NOMO-1 treated with DMSO at 0.1 percent for 48 hours (cell line): ENCODE results near the gene YJU2.
A peak's percentile ranks its signal among the peaks of the same experiment; 100 is the strongest.
"Not testable (repeated sequence)": the region's sequence is repeated elsewhere in the genome, so short reads cannot be mapped to it uniquely, and the experiment has no call there.

Experiments used
- DNase-seq: peaks from one replicate; lab custom pipeline; 2025; ENCODE audit not compliant: unreplicated experiment; lab: John Stamatoyannopoulos, UW

YJU2 gene

DNA sequence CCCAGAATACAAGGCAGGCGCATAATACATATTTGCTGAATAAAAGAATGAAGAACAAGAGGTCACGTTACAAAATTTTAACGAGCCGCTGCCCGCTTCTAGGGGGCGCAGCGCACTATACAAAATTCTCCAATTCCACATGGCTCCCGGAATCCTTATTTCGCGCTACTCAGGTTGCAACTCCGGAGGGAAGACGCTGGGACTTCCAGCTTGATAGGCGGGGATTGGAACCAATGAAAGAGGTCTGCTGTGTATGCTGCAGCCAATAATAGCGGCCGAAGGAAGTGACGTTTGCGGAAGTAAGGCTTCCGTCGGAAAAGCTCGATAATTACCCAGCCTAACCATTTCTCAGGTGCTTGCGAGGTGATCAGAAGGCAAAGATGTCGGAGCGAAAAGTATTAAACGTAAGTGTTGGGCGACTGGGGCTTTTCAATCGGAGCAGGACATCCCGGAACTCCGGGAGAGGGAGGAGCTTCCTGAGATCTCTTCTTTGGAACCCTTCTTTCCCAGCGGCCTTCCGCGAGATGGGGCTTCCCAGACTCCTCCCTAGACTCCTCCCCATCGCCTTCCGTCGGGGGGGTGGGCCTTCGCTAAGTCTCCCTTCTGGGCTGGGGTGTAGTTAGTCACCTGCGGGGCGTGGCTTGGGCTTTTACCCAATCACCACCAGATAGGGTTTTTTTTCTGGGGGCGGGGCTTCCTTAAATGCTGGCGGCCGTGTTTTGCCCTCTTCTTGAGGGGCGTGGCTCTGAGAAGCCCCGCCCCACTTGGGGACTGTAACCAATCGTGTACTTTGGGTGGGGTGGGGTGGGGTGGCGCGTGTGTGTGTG lies at the start of gene YJU2:
Gene YJU2 (plus strand): TSS at position 314 of the 827 bp plus-strand sequence. CDS start 67 bp downstream, at position 381.
- DNase-seq = peak; percentile 99

DNA sequence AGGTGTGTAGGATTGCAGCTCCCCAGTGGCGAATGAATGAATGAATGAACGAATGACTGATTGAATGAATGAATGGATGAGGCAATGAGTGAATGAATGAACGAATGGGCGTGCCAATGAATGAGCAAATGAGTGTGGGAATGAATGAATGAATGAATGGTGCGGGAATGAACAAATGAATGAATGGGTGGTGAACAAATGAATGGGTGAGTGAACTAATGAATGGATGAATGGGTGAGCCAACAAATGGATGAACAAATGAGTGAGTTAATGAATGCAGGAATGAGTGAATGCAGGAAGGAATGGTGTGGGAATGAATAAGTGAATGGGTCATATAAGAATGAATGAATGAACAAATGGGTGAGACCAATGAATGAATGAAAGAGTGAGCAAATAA lies 49.7 kb upstream of the YJU2 start:
- DNase-seq = no peak

GRCh38 chr19:4197625-4198466 lies 49.0 kb upstream of the YJU2 start:
- DNase-seq = no peak

GRCh38 chr19:4198467-4199126 lies 48.3 kb upstream of the YJU2 start:
- DNase-seq = no peak

DNA sequence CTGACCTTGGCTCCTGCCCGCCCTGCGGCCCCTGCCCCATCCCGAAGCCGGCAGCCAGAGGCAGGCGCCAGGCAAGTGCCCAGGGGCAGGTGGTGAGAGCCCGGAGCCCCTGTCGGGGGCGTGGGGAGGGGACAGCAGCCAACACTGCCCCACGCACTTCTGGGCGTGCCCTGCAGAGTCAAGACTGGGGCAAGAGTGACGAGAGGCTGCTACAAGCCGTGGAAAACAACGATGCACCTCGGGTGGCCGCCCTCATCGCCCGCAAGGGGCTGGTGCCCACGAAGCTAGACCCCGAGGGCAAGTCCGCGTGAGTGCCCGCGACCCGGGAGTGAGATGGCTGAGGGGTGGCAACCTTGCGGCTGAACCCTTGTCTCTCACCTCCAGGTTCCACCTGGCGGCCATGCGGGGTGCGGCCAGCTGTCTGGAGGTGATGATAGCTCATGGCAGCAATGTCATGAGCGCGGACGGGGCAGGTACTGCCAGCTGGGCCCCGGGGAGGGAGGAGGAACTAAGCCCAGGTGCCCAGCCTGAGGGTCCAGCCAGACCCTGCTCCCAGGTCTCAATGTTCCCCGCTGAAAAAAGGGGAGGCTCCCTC lies 47.1 kb upstream of the YJU2 start:
- DNase-seq = no peak

DNA sequence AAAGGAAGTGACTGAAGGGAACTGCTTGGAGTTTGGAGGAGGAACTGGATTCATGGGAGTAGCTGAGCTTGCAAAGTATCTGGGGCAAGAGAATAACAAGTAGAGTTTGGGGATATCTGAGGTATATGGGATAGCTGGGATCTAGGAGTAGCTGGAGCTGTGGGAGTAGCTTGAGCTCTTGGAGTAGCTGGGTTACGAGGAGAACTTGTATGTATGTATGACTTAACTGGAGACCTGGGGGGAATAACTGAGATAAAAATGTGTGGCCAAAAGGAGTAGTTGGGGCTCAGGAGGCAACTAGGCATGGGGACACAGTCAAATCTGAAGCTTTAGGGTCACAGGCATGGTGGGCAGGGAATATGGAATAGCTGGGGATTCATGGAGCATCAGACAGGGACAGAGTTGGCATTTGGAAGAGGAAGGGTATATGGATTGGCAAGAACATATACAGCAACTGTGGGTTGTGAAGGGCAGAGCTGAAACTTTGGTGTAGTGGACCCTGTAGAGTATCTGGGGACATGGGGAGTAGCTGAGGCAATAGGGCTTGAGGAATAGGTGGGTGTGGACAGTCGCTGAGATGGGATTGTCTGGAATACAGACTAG lies 45.8 kb upstream of the YJU2 start:
- DNase-seq = no peak

DNA sequence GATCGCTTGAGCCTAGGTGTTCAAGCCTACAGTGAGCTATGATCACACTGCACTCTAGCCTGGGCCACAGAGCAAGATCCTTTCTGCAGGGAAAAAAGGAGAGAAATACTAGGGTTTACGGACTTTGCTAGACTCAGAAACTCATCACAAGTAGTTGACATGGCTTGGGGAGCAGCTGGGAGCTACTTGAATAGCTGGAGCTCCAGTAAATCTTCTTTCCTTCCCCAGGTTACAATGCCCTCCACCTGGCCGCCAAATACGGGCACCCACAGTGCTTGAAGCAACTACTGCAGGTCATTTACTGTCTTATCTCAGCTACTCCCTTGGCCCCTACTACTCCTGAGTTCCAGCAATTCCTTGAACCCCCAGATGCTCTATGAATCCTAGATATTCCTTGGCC lies 45.1 kb upstream of the YJU2 start:
- DNase-seq = no peak

- DNase-seq = peak; percentile 12
Observed at GRCh38 chr19:4206818-4207484, 39.9 kb upstream of the YJU2 start.

DNA sequence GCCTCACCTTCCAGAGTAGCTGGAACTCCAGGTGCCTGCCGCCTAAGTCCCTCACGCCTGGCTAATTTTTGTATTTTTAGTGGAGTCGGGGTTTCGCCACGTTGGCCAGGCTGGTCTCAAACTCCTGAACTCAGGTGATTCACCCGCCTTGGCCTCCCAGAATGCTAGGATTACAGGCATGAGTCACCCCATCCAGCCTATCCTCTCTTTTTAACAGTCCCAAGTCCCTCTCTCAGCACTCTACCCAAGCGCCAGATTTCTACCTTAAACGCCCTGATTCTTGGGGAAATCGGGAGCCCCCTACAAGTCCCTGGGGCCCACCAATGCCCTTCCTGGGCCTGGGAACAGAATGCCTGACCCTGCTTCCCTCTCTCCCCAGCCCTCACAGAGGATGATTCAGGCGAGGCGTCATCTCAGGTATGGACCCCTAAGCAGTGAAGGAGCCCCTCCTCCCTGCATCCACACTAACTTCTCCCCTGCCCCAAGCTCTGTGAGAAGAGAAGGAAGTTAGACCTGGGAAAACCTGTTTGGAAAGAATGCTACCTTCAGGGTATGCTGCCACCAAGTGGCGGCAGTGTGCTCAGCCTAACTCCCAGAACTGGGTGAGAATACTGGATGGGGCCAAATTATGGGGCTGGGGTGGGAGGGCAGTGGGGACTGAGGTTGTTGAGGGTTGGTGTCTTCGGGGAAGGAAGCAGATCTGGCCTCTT lies 38.3 kb upstream of the YJU2 start:
- peak; percentile 11 for DNase-seq

GRCh38 chr19:4210166-4210731 lies 36.6 kb upstream of the YJU2 start:
- no peak for DNase-seq

DNA sequence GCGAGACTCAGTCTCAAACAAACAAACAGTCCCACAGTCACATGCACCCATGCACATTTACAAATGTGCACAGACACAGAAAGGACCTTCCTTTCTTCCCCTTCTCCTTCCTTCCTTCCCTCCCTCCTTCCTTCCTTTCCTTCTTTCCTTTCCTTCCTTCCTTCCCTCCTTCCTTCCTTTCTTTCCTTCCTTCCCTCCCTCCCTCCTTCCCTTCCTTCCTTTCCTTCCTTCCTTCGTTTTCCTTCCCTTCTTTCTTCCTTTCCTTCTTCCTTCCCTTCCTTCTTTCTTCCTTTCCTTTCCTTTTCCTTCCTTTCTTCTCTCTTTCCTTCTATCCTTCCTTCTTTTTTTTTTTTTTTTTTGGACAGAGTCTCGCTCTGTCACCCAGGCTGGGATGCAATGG lies 33.8 kb upstream of the YJU2 start:
- no peak for DNase-seq

- no peak for DNase-seq
Observed at GRCh38 chr19:4215807-4216206, 31.1 kb upstream of the YJU2 start.

GRCh38 chr19:4216846-4217245 lies 30.0 kb upstream of the YJU2 start:
- no peak for DNase-seq

DNA sequence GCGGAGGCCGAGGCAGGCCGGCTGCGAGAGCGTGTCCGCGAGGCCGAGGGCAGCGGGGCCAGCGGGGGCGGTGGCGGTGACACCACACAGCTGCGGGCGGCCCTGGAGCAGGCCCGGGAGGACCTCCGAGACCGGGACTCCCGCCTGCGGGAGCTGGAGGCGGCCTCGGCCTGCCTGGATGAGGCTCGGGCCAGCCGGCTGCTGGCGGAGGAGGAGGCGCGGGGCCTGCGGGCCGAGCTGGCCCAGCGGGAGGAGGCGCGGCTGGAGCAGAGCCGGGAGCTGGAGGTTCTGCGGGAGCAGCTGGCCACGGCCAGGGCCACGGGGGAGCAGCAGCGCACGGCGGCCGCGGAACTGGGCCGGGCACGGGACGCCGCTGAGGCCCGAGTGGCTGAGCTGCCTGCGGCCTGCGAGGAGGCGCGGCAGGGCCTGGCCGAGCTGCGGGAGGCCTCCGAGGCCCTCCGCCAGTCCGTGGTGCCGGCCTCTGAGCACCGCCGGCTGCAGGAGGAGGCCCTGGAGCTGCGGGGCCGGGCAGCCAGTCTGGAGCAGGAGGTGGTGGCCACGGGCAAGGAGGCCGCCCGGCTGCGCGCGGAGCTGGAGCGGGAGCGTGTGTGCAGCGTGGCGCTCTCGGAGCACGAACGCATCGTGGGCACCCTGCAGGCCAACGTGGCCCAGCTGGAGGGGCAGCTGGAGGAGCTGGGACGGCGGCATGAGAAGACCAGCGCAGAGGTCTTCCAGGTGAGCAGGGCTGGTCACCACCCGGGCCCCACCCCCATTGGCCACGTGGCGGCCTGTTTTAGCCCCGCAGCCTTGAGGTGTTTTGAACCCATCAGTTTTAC lies 29.2 kb upstream of the YJU2 start:
- no peak for DNase-seq

GRCh38 chr19:4218523-4218922 lies 28.4 kb upstream of the YJU2 start:
- not testable (repeated sequence) for DNase-seq

- no peak for DNase-seq
Observed at GRCh38 chr19:4220188-4220587, 26.7 kb upstream of the YJU2 start.

- no peak for DNase-seq
Observed at GRCh38 chr19:4224470-4224869, 22.4 kb upstream of the YJU2 start.

- DNase-seq = no peak
Observed at GRCh38 chr19:4225885-4226284, 21.0 kb upstream of the YJU2 start.
